ENCODE measurements around the gene GNAS-AS1. TPM values are rescaled to one million over a fixed set of nuclear protein-coding genes. Genes with fewer than 3 reads are reported as not detected.

The GNAS-AS1 gene
- total and polyA plus RNA-seq, 2 of the 8 experiments (the other 6 are each of a cell fraction or from before 2014, with no cell fraction given): 4.7 to 13.7 TPM

GRCh38 chr20:58781138-58781537, 69.6 kb downstream of the GNAS-AS1 start:
- no peak overlapping the region for H4K5ac ChIP-seq (ENCODE audit: insufficient read length, low read depth, low read length)
- H2BK12ac ChIP-seq (ENCODE audit: low read depth, low read length): no peak overlapping the region
- POLR2A ChIA-PET (ENCODE audit: partially characterized antibody): interaction anchor here (1.0 to 2.0 kb wide), 4 partner anchors 8 to 83 kb away, joined by 3 to 9 read pairs (median 3); no protein-coding TSS in a partner anchor
- no peaks in the 10 kb centered on the region for H3K79me2 ChIP-seq (ENCODE audit: control insufficient read depth in 1 of 2, insufficient read depth in 2 of 2, low read length in 2 of 2)
- H3K4me1 ChIP-seq (replicated peaks in 1 of 4; ENCODE audit: control insufficient read depth in 3 of 4, insufficient read depth in 4 of 4, low read length in 3 of 4): peaks cover 0 to 4% (median 0%) of the 10 kb centered on the region in 4 experiments; a peak in 4 of 7 replicates
- no peak overlapping the region for H2BK120ac ChIP-seq (replicated peaks; ENCODE audit: low read depth, low read length)
- no peaks in the 10 kb centered on the region for H4K20me1 ChIP-seq (replicated peaks in 1 of 2; ENCODE audit: control insufficient read depth in 1 of 2, insufficient read depth in 2 of 2, low read length in 2 of 2)
- no peak overlapping the region for H3K27ac ChIP-seq (ENCODE audit: low read depth, low read length)
- 71% methylated on average over 4 of the region's 4 CpGs; no CpG with 5 or more reads in 1 of the 2 experiments for WGBS, 2 experiments (ENCODE audit: extremely low coverage in 1 of 2, insufficient coverage in 1 of 2, insufficient read length in 1 of 2, insufficient replicate concordance in 2 of 2, low coverage in 1 of 2, low lambda C conversion rate in 2 of 2, missing lambda C conversion rate in 1 of 2)
- no peak overlapping the region for H2BK15ac ChIP-seq (ENCODE audit: low read length)
- no peak overlapping the region for H3K4me3 ChIP-seq (ENCODE audit: extremely low read depth in 1 of 4, insufficient read depth in 2 of 4, low read depth in 3 of 4, low read length in 4 of 4)
- no peak for DNase-seq (ENCODE audit: low read depth in 1 of 2, low spot score in 2 of 2)
- H2AK5ac ChIP-seq (ENCODE audit: low read depth, low read length): no peak overlapping the region
- no peak overlapping the region for H3K56ac ChIP-seq (replicated peaks; ENCODE audit: insufficient read length, low read depth, low read length)
- H3K79me1 ChIP-seq (ENCODE audit: low read depth, low read length): no peaks in the 10 kb centered on the region
- H3K4ac ChIP-seq (replicated peaks; ENCODE audit: insufficient read length, low read depth, low read length): no peak overlapping the region
- H4K91ac ChIP-seq (replicated peaks; ENCODE audit: insufficient read length, low read length): no peak overlapping the region
- H2AFZ ChIP-seq (ENCODE audit: low read length): no peak overlapping the region
- H3K27me3 ChIP-seq (replicated peaks in 1 of 4; ENCODE audit: control insufficient read depth in 3 of 4, extremely low read depth in 1 of 4, insufficient read depth in 3 of 4, low read length in 3 of 4): no peaks in the 10 kb centered on the region; a peak in 1 of 7 replicates
- H3K9ac ChIP-seq (replicated peaks in 1 of 4; ENCODE audit: extremely low read depth in 1 of 4, low read depth in 3 of 4, low read length in 3 of 4): no peak overlapping the region; a peak in 1 of 7 replicates
- no peaks in the 10 kb centered on the region for H3K9me3 ChIP-seq (ENCODE audit: insufficient read depth in 2 of 2, low read depth in 1 of 2, low read length in 1 of 2)
- no peak overlapping the region for H2BK5ac ChIP-seq (ENCODE audit: low read depth, low read length)
- no peak for FAIRE-seq
- no peak overlapping the region for H3K18ac ChIP-seq (ENCODE audit: extremely low read depth, low read length)
- no peak overlapping the region for H3K4me2 ChIP-seq (ENCODE audit: insufficient read depth in 1 of 2, low read depth in 2 of 2, low read length in 2 of 2)
- H3K23ac ChIP-seq (ENCODE audit: insufficient read length): no peak overlapping the region
- CTCF ChIA-PET (ENCODE audit: partially characterized antibody): no interaction called here
- H3K23me2 ChIP-seq (ENCODE audit: low read depth, low read length): no peaks in the 10 kb centered on the region; the same call in 1 of the 2 replicates
- TF ChIP-seq NANOG (IDR thresholded peaks at IDR 0.05; ENCODE audit: insufficient read depth, low read depth, low read length, poor library complexity, severe bottlenecking) (no peak), POLR2AphosphoS5 (IDR thresholded peaks at IDR 0.05; ENCODE audit: low read depth, low read length) (no peak), TBP (IDR thresholded peaks at IDR 0.05; ENCODE audit: low read depth, low read length) (no peak), BACH1 (IDR thresholded peaks at IDR 0.05; ENCODE audit: low read length) (no peak), CTBP2 (IDR thresholded peaks at IDR 0.05; ENCODE audit: borderline replicate concordance, insufficient read depth, insufficient read length, low read length) (no peak), EGR1 (IDR thresholded peaks at IDR 0.05; ENCODE audit: borderline replicate concordance, low read depth, low read length) (no peak), HDAC6 (IDR thresholded peaks at IDR 0.05; ENCODE audit: low read depth, low read length) (no peak), JUN (IDR thresholded peaks at IDR 0.05; ENCODE audit: low read depth, low read length) (no peak), TCF12 (IDR thresholded peaks at IDR 0.05; ENCODE audit: low read depth, low read length) (no peak), EP300 (IDR thresholded peaks at IDR 0.05; ENCODE audit: borderline replicate concordance in 1 of 2, low read depth in 2 of 2, low read length in 2 of 2) (no peak), SRF (IDR thresholded peaks at IDR 0.05; ENCODE audit: low read depth, low read length) (no peak), TEAD4 (IDR thresholded peaks at IDR 0.05; ENCODE audit: low read depth, low read length) (no peak), SIRT6 (IDR thresholded peaks at IDR 0.05; ENCODE audit: low read length) (no peak), FOSL1 (IDR thresholded peaks at IDR 0.05; ENCODE audit: insufficient read depth, low read depth, low read length) (no peak)
- H3K36me3 ChIP-seq (ENCODE audit: control insufficient read depth in 2 of 4, insufficient read depth in 4 of 4, low read length in 3 of 4): no peaks in the 10 kb centered on the region
- no peak overlapping the region for H3K14ac ChIP-seq (ENCODE audit: insufficient read length)
- H2BK20ac ChIP-seq (ENCODE audit: low read length): no peak overlapping the region
- H4K8ac ChIP-seq (ENCODE audit: extremely low read depth, insufficient read depth, low read length): no peak overlapping the region
